Daoy (cell line): ENCODE data around the gene TRIM29. TPM values are rescaled to one million over a fixed set of nuclear protein-coding genes. Genes with fewer than 3 reads are reported as not detected.

ENCODE experiments used
- DNase-seq: peaks from one replicate; pipeline ENCODE4 v3.0.0-alpha.2; 2015; ENCODE audit warnings: low read depth
- total RNA-seq: library from RNA; depleted of rRNA; stranded (reverse); fragments of >200 nt; shearing (Covaris generic); gene quantifications from 2 replicates; pipeline ENCODE4 v1.2.3, GENCODE V29; 2014

TRIM29 gene
- total RNA-seq, 1 experiment from 2014 or later, result 0.06 TPM

GRCh38 chr11:120122924-120123683 lies 14.8 kb downstream of the TRIM29 start:
- no peak for DNase-seq

- no peak for DNase-seq
Measured at GRCh38 chr11:120121914-120122473, 15.9 kb downstream of the TRIM29 start.

- DNase-seq, result no peak
Measured at GRCh38 chr11:120121336-120121735, 16.6 kb downstream of the TRIM29 start.

- DNase-seq, result no peak
Measured at GRCh38 chr11:120120805-120121335, 17.0 kb downstream of the TRIM29 start.

GRCh38 chr11:120119121-120119520 lies 18.8 kb downstream of the TRIM29 start:
- DNase-seq, result no peak

- DNase-seq, result no peak
Measured at GRCh38 chr11:120117991-120118390, 19.9 kb downstream of the TRIM29 start.

- DNase-seq, result no peak
Measured at GRCh38 chr11:120116966-120117365, 20.9 kb downstream of the TRIM29 start.

GRCh38 chr11:120115272-120116000 lies 22.5 kb downstream of the TRIM29 start:
- DNase-seq, result no peak

- no peak for DNase-seq
Measured at GRCh38 chr11:120112174-120112796, 25.6 kb downstream of the TRIM29 start.

- DNase-seq, result no peak
Measured at GRCh38 chr11:120109531-120109930, 28.4 kb downstream of the TRIM29 start.

- DNase-seq, result no peak
Measured at GRCh38 chr11:120108785-120109168, 29.1 kb downstream of the TRIM29 start.

- DNase-seq, result peak; percentile 63
Measured at GRCh38 chr11:120108154-120108784, 29.6 kb downstream of the TRIM29 start.

- DNase-seq, result no peak
Measured at GRCh38 chr11:120107692-120108091, 30.2 kb downstream of the TRIM29 start.

- DNase-seq, result no peak
Measured at GRCh38 chr11:120106354-120107150, 31.4 kb downstream of the TRIM29 start.

GRCh38 chr11:120105576-120105975 lies 32.3 kb downstream of the TRIM29 start:
- no peak for DNase-seq

- DNase-seq, result no peak
Measured at GRCh38 chr11:120104041-120104565, 33.8 kb downstream of the TRIM29 start.

- no peak for DNase-seq
Measured at GRCh38 chr11:120102864-120103122, 35.1 kb downstream of the TRIM29 start.

- DNase-seq, result no peak
Measured at GRCh38 chr11:120102050-120102863, 35.7 kb downstream of the TRIM29 start.

- no peak for DNase-seq
Measured at GRCh38 chr11:120098503-120099020, 39.4 kb downstream of the TRIM29 start.
